ENCODE results near the gene MACF1.
"Not testable (repeated sequence)": the region's sequence is repeated elsewhere in the genome, so short reads cannot be mapped to it uniquely, and the experiment has no call there.

MACF1 gene

DNA sequence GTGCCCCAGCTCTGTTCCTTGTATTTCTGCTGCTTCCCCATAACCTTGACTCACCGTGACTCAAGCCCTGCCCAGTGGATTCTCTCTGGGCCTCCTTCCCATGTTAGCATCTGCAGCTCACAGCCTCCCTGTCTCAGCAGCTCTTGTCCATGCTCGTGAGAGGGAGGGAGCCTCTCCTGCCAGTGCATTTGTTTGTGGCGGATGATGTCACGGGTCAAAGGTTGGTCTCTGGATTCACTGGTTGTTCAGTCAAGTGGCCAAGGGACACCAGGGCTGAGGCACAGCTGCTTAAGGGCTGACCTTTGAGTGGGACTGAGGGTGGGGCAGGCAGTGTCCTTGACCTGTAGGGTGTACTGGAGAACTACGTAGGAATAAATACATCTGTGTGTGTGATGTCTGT, 314.9 kb downstream of the MACF1 start:
- DNase-seq: peak in 1 of 10 donors; percentile 18
- intact Hi-C loops (cut with DNase I): not testable (repeated sequence)

- peak in 1 of 10 donors; percentile 7 for DNase-seq
- intact Hi-C loops (cut with DNase I): not testable (repeated sequence)
Observed at GRCh38 chr1:39522221-39522620, 317.7 kb downstream of the MACF1 start.

GRCh38 chr1:39522661-39523567, 318.4 kb downstream of the MACF1 start:
- peak in 1 of 10 donors; percentile 62 for DNase-seq
- intact Hi-C loops (cut with DNase I): no loop called here

DNA sequence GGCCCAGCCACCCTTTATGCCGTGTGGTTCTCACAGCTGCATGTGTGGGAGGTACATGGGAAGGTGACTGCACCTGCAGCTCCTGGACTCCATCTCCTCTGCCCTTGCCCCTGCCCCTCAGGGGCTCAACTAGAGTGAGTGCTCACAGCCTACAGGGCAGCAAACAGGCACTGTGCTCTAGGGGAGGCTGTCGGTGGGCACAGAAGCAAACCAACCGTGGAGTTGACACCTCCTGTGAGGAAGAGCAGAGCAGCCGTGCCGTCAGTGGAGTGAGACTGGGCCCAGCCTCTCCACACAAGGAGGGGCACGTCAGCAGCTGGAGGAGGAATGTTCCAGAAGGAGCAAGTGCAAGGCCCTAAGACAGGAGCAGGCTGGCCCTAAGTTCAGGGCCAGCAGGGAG, 319.7 kb downstream of the MACF1 start:
- peak in 1 of 10 donors; percentile 45 for DNase-seq
- intact Hi-C loops (cut with DNase I): no loop called here

DNA sequence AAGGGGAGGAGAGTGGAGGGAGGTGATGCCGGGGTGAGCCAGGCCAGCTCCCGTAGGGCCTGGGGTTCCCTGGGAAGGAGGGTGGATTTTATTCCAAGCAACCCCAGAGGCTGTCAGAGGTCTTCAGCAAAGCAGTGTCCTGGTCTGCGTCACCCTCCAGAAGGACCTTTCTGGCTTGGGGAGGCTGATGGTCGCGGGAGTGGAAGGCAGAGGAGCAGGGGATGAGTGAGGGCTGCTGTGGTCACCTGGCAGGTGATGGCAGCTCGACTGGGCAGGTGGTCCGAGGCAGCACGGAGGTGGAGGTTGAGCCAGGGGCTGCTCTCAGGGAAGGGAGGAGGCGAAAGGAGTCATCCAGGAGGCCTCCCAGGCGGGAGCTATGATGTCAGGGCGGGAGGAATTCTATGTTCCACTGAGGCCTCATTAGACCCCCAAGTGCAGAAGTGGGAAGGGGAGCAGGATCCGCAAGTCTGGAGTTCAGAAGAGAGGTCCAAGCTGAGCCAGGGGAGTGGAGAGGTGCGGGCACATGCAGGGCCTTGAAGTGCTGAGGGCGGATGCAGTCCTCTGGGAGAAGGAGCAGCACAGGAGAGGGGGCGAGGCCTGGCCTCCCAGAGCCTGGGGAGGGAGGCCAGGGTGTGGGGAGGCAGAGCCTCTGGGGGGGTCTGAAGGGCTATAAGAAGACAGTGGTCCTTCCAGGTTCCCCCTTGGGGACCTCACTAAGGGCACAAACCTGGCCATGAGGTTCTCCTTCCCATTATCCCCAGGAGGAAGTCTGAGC, 320.3 kb downstream of the MACF1 start:
- peak in 1 of 10 donors; percentile 57 for DNase-seq
- intact Hi-C loops (cut with DNase I): no loop called here

- intact Hi-C loops (cut with DNase I): no loop called here
- DNase-seq: peak in 1 of 10 donors; percentile 67
Observed at GRCh38 chr1:39525366-39526165, 321.1 kb downstream of the MACF1 start.

- peak in 1 of 10 donors; percentile 60 for DNase-seq
- intact Hi-C loops (cut with DNase I): no loop called here
Observed at GRCh38 chr1:39526466-39527189, 322.1 kb downstream of the MACF1 start.

- intact Hi-C loops (cut with DNase I): not testable (repeated sequence)
- peak in 1 of 10 donors; percentile 31 for DNase-seq
Observed at GRCh38 chr1:39527190-39527579, 322.7 kb downstream of the MACF1 start.

DNA sequence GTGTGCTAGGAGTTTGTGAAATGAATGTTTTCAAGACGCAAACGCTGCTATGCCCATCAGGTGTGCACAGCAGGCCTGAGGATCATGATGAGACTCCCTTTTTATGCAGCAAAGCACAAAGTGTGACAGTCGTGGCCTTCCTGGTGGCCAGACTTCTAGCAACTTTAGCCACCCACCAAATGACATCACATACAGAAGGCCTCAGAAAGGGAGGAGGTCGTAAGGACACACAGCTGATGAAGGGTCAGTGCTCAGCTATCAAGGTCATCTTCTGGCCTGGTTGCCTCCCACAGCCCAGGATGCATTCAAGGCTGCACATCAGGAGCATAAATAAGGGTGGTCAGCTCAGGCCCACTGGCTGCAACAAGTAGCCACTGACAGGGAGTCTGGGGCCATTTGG, 323.6 kb downstream of the MACF1 start:
- intact Hi-C loops (cut with DNase I): no loop called here
- peak in 1 of 10 donors; percentile 50 for DNase-seq

DNA sequence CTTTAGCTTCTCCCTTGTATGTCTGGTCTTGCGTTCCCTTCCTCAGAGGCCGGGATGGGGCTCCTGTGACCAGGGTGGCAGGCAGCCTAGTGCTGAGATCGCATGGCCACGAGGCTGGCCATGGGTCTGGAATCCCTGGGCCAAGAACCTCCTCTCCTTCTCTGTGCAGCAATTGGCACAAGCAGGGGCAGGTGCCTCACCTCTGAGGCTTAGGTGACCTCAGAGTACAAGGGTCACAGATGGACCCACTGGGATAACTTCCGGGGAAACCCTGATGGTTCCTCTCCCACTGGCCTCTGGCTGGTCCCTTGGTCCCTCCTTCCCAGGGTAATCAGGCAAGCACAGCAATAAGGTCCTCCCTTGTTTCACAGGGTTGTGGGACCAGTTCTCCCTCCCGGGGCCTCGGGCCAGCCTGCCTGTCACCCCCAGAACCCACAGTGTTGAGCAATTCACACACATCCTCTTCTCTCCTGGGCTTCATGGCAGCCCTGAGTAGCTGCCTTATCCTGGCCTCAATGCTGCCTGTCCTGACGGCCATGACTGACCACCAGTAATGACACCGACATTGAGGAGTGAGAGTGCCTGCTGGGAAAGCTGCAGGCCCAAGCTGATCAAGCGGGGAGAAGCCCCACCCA, 325.5 kb downstream of the MACF1 start:
- DNase-seq: peak in 1 of 10 donors; percentile 59
- intact Hi-C loops (cut with DNase I): no loop called here

- intact Hi-C loops (cut with DNase I): no loop called here
Observed at GRCh38 chr1:39531526-39531925, 327.0 kb downstream of the MACF1 start.

DNA sequence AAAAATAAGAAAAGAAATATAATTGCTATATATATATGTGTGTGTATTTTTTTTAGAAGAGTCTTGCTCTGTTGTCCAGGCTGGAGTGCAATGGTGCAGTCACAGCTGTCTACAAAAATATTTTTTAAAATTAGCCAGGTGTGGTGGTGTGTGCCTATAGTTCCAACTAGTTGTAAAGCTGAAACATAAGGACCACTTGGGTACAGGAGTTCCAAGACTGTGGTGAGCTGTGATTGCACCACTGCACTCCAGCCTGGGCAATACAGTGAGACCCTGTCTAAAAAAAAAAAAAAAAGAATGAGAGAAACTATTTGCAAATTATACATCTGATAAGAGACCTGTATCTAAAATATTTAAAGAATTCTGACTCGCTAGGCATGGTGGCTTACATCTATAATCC, 328.9 kb downstream of the MACF1 start:
- DNase-seq: no peak
- intact Hi-C loops (cut with DNase I): no loop called here

More at GRCh38 chr1:39531526-39531925, 327.0 kb downstream of the MACF1 start:
- no peak for DNase-seq
